ENCODE measurements around the gene SLC22A12.

The SLC22A12 gene

DNA sequence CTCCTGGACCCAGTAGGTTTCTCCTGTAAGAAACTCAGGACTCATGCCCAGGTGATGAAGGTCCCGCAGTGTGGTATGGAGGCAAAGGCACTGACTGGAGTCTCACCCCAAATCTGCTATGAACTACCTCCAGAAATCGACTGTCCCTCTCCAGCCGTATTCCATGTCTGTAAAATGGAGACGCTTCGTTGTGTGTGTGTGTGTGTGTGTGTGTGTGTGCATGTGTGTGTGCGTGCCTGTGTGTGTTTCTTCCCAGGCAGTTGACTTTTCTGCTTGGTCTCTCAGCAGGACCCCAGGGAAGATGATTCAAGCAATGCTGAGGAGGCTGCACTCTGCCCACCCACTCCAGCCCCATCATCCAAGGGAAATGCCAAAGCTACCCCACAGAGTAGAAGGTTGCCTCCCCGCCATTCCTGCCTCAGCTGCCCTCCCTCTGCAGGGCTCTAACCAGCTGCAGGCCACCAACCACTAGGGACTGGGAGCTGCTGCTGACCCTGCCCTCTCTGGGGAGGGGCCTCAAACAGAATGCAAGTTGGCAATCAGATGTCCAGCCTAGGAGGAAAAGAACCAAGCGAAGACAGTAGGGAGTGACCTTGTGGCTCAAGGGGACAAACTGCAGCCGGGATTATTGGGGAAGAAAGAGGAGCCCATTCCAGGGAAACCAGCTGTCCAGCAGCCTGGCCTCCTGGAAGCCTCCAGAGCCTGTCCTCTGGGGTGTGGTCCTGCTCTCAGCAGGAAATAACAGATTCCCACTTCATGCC, 56.2 kb downstream of the SLC22A12 start:
- DNase-seq (ENCODE audit: low read depth), result no peak

DNA sequence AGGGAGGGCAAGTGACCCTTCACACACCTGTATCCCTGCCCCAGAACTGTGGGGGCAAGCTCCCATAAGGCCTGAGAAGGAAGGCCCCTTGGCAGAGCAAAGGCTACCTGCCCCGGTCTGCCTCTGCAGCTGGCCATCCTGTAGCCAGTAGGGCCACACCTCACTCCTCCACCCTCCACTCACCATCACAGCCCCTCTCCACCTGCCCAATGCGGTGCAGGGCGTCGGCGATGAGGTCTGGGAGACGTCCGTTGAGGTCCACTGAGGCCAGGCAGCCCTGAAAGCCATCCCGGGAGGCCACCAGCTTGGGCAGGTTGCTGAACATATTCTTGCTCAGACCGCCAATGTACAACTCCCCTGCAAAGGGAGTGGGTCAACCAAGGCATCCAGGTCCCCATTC, 57.5 kb downstream of the SLC22A12 start:
- no peak for DNase-seq (ENCODE audit: low read depth)

DNA sequence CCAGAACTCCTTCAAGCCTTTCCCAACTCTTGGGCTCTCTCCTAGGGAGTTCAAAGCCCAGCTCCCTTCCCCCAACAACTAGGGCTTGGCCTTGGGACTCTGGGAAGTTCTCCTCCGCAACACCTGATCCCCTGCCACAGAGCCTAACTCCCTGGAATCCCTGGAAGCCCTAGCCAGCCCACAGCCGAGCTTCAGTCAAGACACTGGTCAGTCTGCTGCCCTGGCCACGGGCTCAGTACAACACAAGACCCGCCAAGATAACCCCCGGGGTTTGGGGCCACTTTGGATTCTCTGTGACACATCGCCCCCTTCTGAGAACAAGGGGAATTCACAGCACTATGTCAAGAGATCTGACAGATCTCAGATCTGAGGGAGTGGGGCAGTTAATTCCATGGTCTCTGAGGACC, 58.3 kb downstream of the SLC22A12 start:
- DNase-seq (ENCODE audit: low read depth), result no peak

DNA sequence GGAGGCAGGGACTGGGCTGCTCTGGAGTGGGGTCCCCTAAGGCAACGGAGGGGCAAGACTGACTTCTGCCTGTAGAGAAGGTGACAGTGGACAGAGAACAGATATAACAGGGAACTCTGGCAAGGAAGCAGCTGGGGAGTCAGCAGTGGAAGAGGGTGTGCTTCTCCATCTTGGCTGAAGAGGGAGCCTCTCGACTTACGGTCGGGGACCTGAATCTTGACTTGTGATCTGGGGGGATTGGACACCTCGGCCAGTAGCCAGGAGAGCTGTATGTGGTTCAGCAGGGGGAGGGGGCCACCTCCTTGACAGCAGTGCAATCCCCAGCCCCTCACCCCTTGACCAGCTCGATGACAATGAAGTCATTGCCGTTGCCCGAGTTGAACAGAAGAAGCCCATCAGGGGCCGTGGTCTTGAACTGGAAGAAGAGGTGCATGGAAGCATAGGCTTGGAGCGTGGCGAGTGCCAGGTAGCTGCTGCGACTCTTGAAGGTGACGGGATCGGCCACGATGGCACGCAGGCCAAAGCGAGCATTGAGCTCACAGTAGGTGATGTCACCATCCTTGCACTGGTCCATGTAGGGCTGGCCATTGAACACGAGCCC, 60.0 kb downstream of the SLC22A12 start:
- DNase-seq (ENCODE audit: low read depth), result no peak
